NCI-H1092 (cell line): ENCODE measurements around the gene EARS2.

Experiments used
- DNase-seq: peaks from one replicate; lab custom pipeline; 2025; lab: John Stamatoyannopoulos, UW

Gene EARS2

GRCh38 chr16:23480257-23480656 lies 76.9 kb downstream of the EARS2 start:
- no peak for DNase-seq

GRCh38 chr16:23479138-23479537 lies 78.0 kb downstream of the EARS2 start:
- no peak for DNase-seq

GRCh38 chr16:23478566-23478965 lies 78.6 kb downstream of the EARS2 start:
- DNase-seq: no peak

- DNase-seq: no peak
Measured at GRCh38 chr16:23476289-23476688, 80.9 kb downstream of the EARS2 start.
